ENCODE measurements around the gene DACT3. TPM values are rescaled to one million over a fixed set of nuclear protein-coding genes. Genes with fewer than 3 reads are reported as not detected.

DACT3 gene
- total and polyA plus RNA-seq, 2 of the 13 experiments (the other 11 are each of a cell fraction or from before 2014, with no cell fraction given): 0.04 TPM; not detected in 1

GRCh38 chr19:46661020-46661731 lies at the start of gene DACT3 (continued):
- TF ChIP-seq HOMEZ (CRISPR knock-in tag; IDR thresholded peaks at IDR 0.05; ENCODE audit: low read depth) (0 out of 2 replicates have a peak, but pooled peaks have one; percentile 10), FLYWCH1 (CRISPR knock-in tag; IDR thresholded peaks at IDR 0.05) (no peak), ZSCAN22 (CRISPR knock-in tag; IDR thresholded peaks at IDR 0.05) (no peak), ZBTB7A (CRISPR knock-in tag; IDR thresholded peaks at IDR 0.05) (no peak), ZNF572 (CRISPR knock-in tag; IDR thresholded peaks at IDR 0.05) (no peak), ZNF431 (CRISPR knock-in tag; IDR thresholded peaks at IDR 0.05; ENCODE audit: borderline replicate concordance, low read depth) (no peak), KLF11 (CRISPR knock-in tag; IDR thresholded peaks at IDR 0.05) (0 out of 2 replicates have a peak, but pooled peaks have one; percentile 52), ZNF503 (CRISPR knock-in tag; IDR thresholded peaks at IDR 0.05) (no peak), SOX5 (CRISPR knock-in tag; IDR thresholded peaks at IDR 0.05; ENCODE audit: borderline replicate concordance) (no peak), ARNT2 (CRISPR knock-in tag; IDR thresholded peaks at IDR 0.05; ENCODE audit: low read depth) (no peak), ZXDC (CRISPR knock-in tag; IDR thresholded peaks at IDR 0.05) (no peak), ZNF10 (CRISPR knock-in tag; IDR thresholded peaks at IDR 0.05; ENCODE audit: borderline replicate concordance, low read depth) (no peak), XRCC5 (optimal IDR thresholded peaks at IDR 0.05; ENCODE audit: low read length) (peak; percentile 41), SALL1 (CRISPR knock-in tag; IDR thresholded peaks at IDR 0.05) (0 out of 2 replicates have a peak, but pooled peaks have one; percentile 4), ZBTB26 (CRISPR knock-in tag; IDR thresholded peaks at IDR 0.05; ENCODE audit: borderline replicate concordance) (no peak), MED13 (CRISPR knock-in tag; IDR thresholded peaks at IDR 0.05) (no peak)

Data from HepG2 (cell line).